ENCODE data around the gene CLPSL2.

- TF ChIP-seq EP300 (IDR thresholded peaks at IDR 0.05) (no peak), CTCF (IDR thresholded peaks at IDR 0.05) (no peak), POLR2A (IDR thresholded peaks at IDR 0.05) (no peak), POLR2AphosphoS5 (IDR thresholded peaks at IDR 0.05) (no peak)
These were observed 46.7 kb upstream of the CLPSL2 start for GRCh38 chr6:35729722-35730121.
